SU-DHL-6 (cell line): ENCODE results near the gene DSCAML1.

Experiments
- H2AFZ ChIP-seq: fragments of 200-600 bp; sonication (generic); 2 replicates; pipeline ENCODE4 v1.6.1; 2014; ENCODE audit warnings: low read depth, mild to moderate bottlenecking, moderate library complexity, mixed read lengths, antibody characterized with exemption, low read length; ENCODE audit not compliant: severe bottlenecking
- H3F3A ChIP-seq: fragments of 200-600 bp; shearing (Covaris generic); 2 replicates; pipeline ENCODE4 v1.6.0; 2016; ENCODE audit warnings: antibody characterized with exemption, mild to moderate bottlenecking; ENCODE audit not compliant: insufficient read depth
- H3K27ac ChIP-seq: fragments of 200-600 bp; sonication (generic); 2 replicates; pipeline ENCODE4 v1.5.1; 2016; ENCODE audit warnings: low read depth, mild to moderate bottlenecking, low read length, moderate library complexity, mixed read lengths
- H3K27me3 ChIP-seq: fragments of 200-600 bp; sonication (generic), shearing (Covaris generic); 2 replicates; pipeline ENCODE4 v1.6.0; 2014; ENCODE audit warnings: mild to moderate bottlenecking, low read length
- H3K36me3 ChIP-seq: fragments of 200-600 bp; sonication (generic); 2 replicates; pipeline ENCODE4 v1.6.1; 2014; ENCODE audit warnings: mild to moderate bottlenecking, low read length, mixed read lengths
- H3K4me2 ChIP-seq: fragments of 300-600, 200-600 bp; shearing (Covaris generic), sonication (generic); 2 replicates; pipeline ENCODE4 v1.6.0; 2014; ENCODE audit warnings: low read length, low read depth, mild to moderate bottlenecking; ENCODE audit not compliant: poor library complexity, severe bottlenecking
- H3K4me3 ChIP-seq: fragments of 200-600 bp; sonication (generic); 2 replicates; pipeline ENCODE4 v1.5.1; 2014; ENCODE audit warnings: antibody characterized with exemption, low read length, mild to moderate bottlenecking, mixed read lengths; ENCODE audit not compliant: insufficient read depth, poor library complexity, severe bottlenecking
- H3K79me2 ChIP-seq: fragments of 200-600 bp; sonication (generic); 2 replicates; pipeline ENCODE4 v1.6.1; 2014; ENCODE audit warnings: mild to moderate bottlenecking, low read length, moderate library complexity; ENCODE audit not compliant: insufficient read depth
- H3K9ac ChIP-seq: fragments of 200-600 bp; sonication (generic); 2 replicates; pipeline ENCODE4 v1.7.0; 2014; ENCODE audit warnings: mild to moderate bottlenecking, low read length
- H3K9me2 ChIP-seq: fragments of 200-600 bp; sonication (generic); replicated peaks from 2 replicates; pipeline ENCODE4 v1.6.1; 2014; ENCODE audit warnings: low read length; ENCODE audit not compliant: insufficient read depth
- H3K9me3 ChIP-seq: fragments of 200-600 bp; sonication (generic); 2 replicates; pipeline ENCODE4 v1.6.1; 2014; ENCODE audit warnings: low read length, mixed read lengths; ENCODE audit not compliant: insufficient read depth
- H4K20me1 ChIP-seq: fragments of 200-600 bp; sonication (generic); 2 replicates; pipeline ENCODE4 v1.6.1; 2014; ENCODE audit warnings: low read depth, mild to moderate bottlenecking, antibody characterized with exemption, low read length, moderate library complexity, mixed read lengths
- CTCF ChIP-seq: fragments of 200-600 bp; sonication (generic); IDR thresholded peaks from one replicate; pipeline ENCODE4 v1.5.1; 2017; ENCODE audit warnings: antibody characterized with exemption, mild to moderate bottlenecking, low read length, moderate library complexity; ENCODE audit not compliant: insufficient read depth, poor library complexity, severe bottlenecking
- EZH2phosphoT487 ChIP-seq: fragments of 200-600 bp; sonication (generic), shearing (Covaris generic); conservative IDR thresholded peaks from 2 replicates; pipeline ENCODE4 v1.6.1; 2018; ENCODE audit warnings: mild to moderate bottlenecking, antibody characterized with exemption, low read length, moderate library complexity, mixed read lengths

DSCAML1 gene

GRCh38 chr11:117702946-117703598 is 93.9 kb downstream of the DSCAML1 start:
- H3K27ac ChIP-seq: no peak overlapping the region
- no peaks in the 10 kb centered on the region for H3K36me3 ChIP-seq
- no peak overlapping the region for H3K9ac ChIP-seq
- no peaks in the 10 kb centered on the region for H4K20me1 ChIP-seq
- no peaks in the 10 kb centered on the region for H3K27me3 ChIP-seq
- H3K9me2 ChIP-seq: no peaks in the 10 kb centered on the region
- no peak overlapping the region for H2AFZ ChIP-seq
- no peak overlapping the region for H3K4me2 ChIP-seq
- no peaks in the 10 kb centered on the region for H3F3A ChIP-seq
- no peak overlapping the region for H3K4me3 ChIP-seq
- H3K79me2 ChIP-seq: no peaks in the 10 kb centered on the region
- TF ChIP-seq CTCF (no peak), EZH2phosphoT487 (no peak)
- H3K9me3 ChIP-seq: no peaks in the 10 kb centered on the region

GRCh38 chr11:117701781-117702180 is 95.2 kb downstream of the DSCAML1 start:
- Histone ChIP-seq H3K9ac (no peak overlapping the region), H4K20me1 (no peaks in the 10 kb centered on the region), H3K4me2 (no peak overlapping the region), H3K27me3 (no peaks in the 10 kb centered on the region), H3K4me3 (no peak overlapping the region), H3K27ac (no peak overlapping the region), H2AFZ (no peak overlapping the region), H3K79me2 (no peaks in the 10 kb centered on the region), H3F3A (no peaks in the 10 kb centered on the region), H3K9me3 (no peaks in the 10 kb centered on the region), H3K9me2 (no peaks in the 10 kb centered on the region), H3K36me3 (no peaks in the 10 kb centered on the region)
- TF ChIP-seq CTCF (no peak), EZH2phosphoT487 (no peak)

- no peak overlapping the region for H3K4me3 ChIP-seq
These were observed 96.5 kb downstream of the DSCAML1 start for GRCh38 chr11:117700551-117700950.

More at GRCh38 chr11:117700551-117700950, 96.5 kb downstream of the DSCAML1 start:
- H3K36me3 ChIP-seq: no peaks in the 10 kb centered on the region
- H3K4me2 ChIP-seq: no peak overlapping the region
- no peak overlapping the region for H3K27ac ChIP-seq
- no peak overlapping the region for H2AFZ ChIP-seq
- no peaks in the 10 kb centered on the region for H3K9me3 ChIP-seq
- H3K9me2 ChIP-seq: no peaks in the 10 kb centered on the region
- no peaks in the 10 kb centered on the region for H3F3A ChIP-seq
- H3K79me2 ChIP-seq: no peaks in the 10 kb centered on the region
- H4K20me1 ChIP-seq: no peaks in the 10 kb centered on the region
- H3K9ac ChIP-seq: no peak overlapping the region
- TF ChIP-seq EZH2phosphoT487: no peak
- TF ChIP-seq CTCF: no peak
- H3K27me3 ChIP-seq: no peaks in the 10 kb centered on the region
